ENCODE data around the gene ZNF443. TPM values are rescaled to one million over a fixed set of nuclear protein-coding genes. Genes with fewer than 3 reads are reported as not detected.

ZNF443 gene
- total and polyA plus RNA-seq, 8 donors, result 4.3 to 25.4 (median 17.2) TPM

GRCh38 chr19:12380444-12380737 is 60.4 kb downstream of the ZNF443 start:
- Histone ChIP-seq H3K27ac (no peak overlapping the region), H3K27me3 (no peaks in the 10 kb centered on the region), H3K4me3 (no peak overlapping the region), H3K9me3 (peaks cover 0 to 84% of the 10 kb centered on the region in 2 donors), H3K4me1 (no peaks in the 10 kb centered on the region), H3K36me3 (peaks cover 0 to 41% of the 10 kb centered on the region in 2 donors)
- DNase-seq (no peak), ATAC-seq (no peak)
- no peak for TF ChIP-seq CTCF (IDR thresholded peaks at IDR 0.05)
- intact Hi-C loops (cut with DNase I), result no loop called here

GRCh38 chr19:12379732-12380443 is 60.9 kb downstream of the ZNF443 start:
- peaks cover 0 to 88% of the 10 kb centered on the region in 2 donors for H3K9me3 ChIP-seq
- intact Hi-C loops (cut with DNase I), result no loop called here
- ATAC-seq, result no peak

More at GRCh38 chr19:12379732-12380443, 60.9 kb downstream of the ZNF443 start:
- peaks cover 0 to 41% of the 10 kb centered on the region in 2 donors for H3K36me3 ChIP-seq
- no peak overlapping the region for H3K4me3 ChIP-seq
- TF ChIP-seq CTCF (IDR thresholded peaks at IDR 0.05), result no peak
- no peaks in the 10 kb centered on the region for H3K27me3 ChIP-seq
- no peaks in the 10 kb centered on the region for H3K4me1 ChIP-seq
- DNase-seq, result no peak
- no peak overlapping the region for H3K27ac ChIP-seq

Other genes with a start within 250 kb of the ZNF443 start
- gene ZNF44, start 146.1 kb downstream of the ZNF443 start, total RNA-seq, result 10 to 100 TPM; 10.6 to 12.0 TPM
- 10 to 100 TPM; 25.1 to 33.8 (median 31.1) TPM for gene ZNF44, start 146.1 kb downstream of the ZNF443 start, polyA plus RNA-seq (ENCODE audit: insufficient read length in 6 of 6)
- gene ZNF563, start 107.4 kb downstream of the ZNF443 start, total RNA-seq, result 1 to 10 TPM; 4.0 to 4.1 TPM
- gene ZNF563, start 107.4 kb downstream of the ZNF443 start, polyA plus RNA-seq (ENCODE audit: insufficient read length in 6 of 6), result 1 to 10 TPM; 3.9 to 5.9 (median 4.5) TPM
- gene ZNF442, start 75.3 kb downstream of the ZNF443 start, total RNA-seq, result 1 to 10 TPM; 3.2 to 3.5 TPM
- gene ZNF442, start 75.3 kb downstream of the ZNF443 start, polyA plus RNA-seq (ENCODE audit: insufficient read length in 6 of 6), result 1 to 10 TPM; 5.2 to 7.1 (median 5.5) TPM
- gene ZNF799, start 39.8 kb downstream of the ZNF443 start, total RNA-seq, result 1 to 10 TPM; 4.2 to 7.1 TPM
- gene ZNF799, start 39.8 kb downstream of the ZNF443 start, polyA plus RNA-seq (ENCODE audit: insufficient read length in 6 of 6), result 10 to 100 TPM in 4 of 6 donors, 1 to 10 TPM in 2; 9.2 to 14.8 (median 11.1) TPM
- gene ZNF709, start 43.8 kb upstream of the ZNF443 start, total RNA-seq, result 1 to 10 TPM; 1.8 to 2.0 TPM
- gene ZNF709, start 43.8 kb upstream of the ZNF443 start, polyA plus RNA-seq (ENCODE audit: insufficient read length in 6 of 6), result 10 to 100 TPM in 1 of 6 donors, 1 to 10 TPM in 5; 6.9 to 10.4 (median 8.7) TPM
- gene ZNF564, start 110.5 kb upstream of the ZNF443 start, total RNA-seq, result 10 to 100 TPM in 1 of 2 donors, 1 to 10 TPM in 1; 9.9 to 12.5 TPM
- gene ZNF564, start 110.5 kb upstream of the ZNF443 start, polyA plus RNA-seq (ENCODE audit: insufficient read length in 6 of 6), result 10 to 100 TPM in 3 of 6 donors, 1 to 10 TPM in 3; 7.4 to 12.6 (median 10.3) TPM
- 10 to 100 TPM in 1 of 2 donors, 1 to 10 TPM in 1; 9.2 to 11.7 TPM for gene ZNF490, start 169.8 kb upstream of the ZNF443 start, total RNA-seq
- gene ZNF490, start 169.8 kb upstream of the ZNF443 start, polyA plus RNA-seq (ENCODE audit: insufficient read length in 6 of 6), result 1 to 10 TPM; 5.1 to 6.0 (median 5.4) TPM
- 10 to 100 TPM; 18.0 to 23.3 TPM for gene ZNF791, start 169.9 kb upstream of the ZNF443 start, total RNA-seq
- 10 to 100 TPM; 20.6 to 23.8 (median 21.9) TPM for gene ZNF791, start 169.9 kb upstream of the ZNF443 start, polyA plus RNA-seq (ENCODE audit: insufficient read length in 6 of 6)
- 100 to 1,000 TPM; 164 to 176 TPM for gene MAN2B1, start 225.7 kb upstream of the ZNF443 start, total RNA-seq
- 10 to 100 TPM; 31.7 to 42.8 (median 38.1) TPM for gene MAN2B1, start 225.7 kb upstream of the ZNF443 start, polyA plus RNA-seq (ENCODE audit: insufficient read length in 6 of 6)
- gene WDR83, start 225.8 kb upstream of the ZNF443 start, total RNA-seq, result 10 to 100 TPM in 1 of 2 donors, 1 to 10 TPM in 1; 9.0 to 10.8 TPM
- 10 to 100 TPM; 21.7 to 27.1 (median 23.2) TPM for gene WDR83, start 225.8 kb upstream of the ZNF443 start, polyA plus RNA-seq (ENCODE audit: insufficient read length in 6 of 6)
- 10 to 100 TPM; 63.8 to 70.1 TPM for gene DHPS, start 240.9 kb upstream of the ZNF443 start, total RNA-seq
- gene DHPS, start 240.9 kb upstream of the ZNF443 start, polyA plus RNA-seq (ENCODE audit: insufficient read length in 6 of 6), result 10 to 100 TPM; 81.4 to 96.9 (median 84.1) TPM
- gene GNG14, start 247.0 kb upstream of the ZNF443 start, total RNA-seq, result not detected
- under 1 TPM in 2 of 6 donors, not detected in 4; 0.55 to 0.73 TPM for gene GNG14, start 247.0 kb upstream of the ZNF443 start, polyA plus RNA-seq (ENCODE audit: insufficient read length in 6 of 6)